DND-41 (cell line): ENCODE measurements around the gene RPS19.

Experiments used
- ATAC-seq: fragments of 200-7000 bp; cut with Tn5 transposase; 3 replicates; pipeline ENCODE4 v1.9.1; 2021; ENCODE audit warnings: low read depth; ENCODE audit not compliant: insufficient read depth
- DNase-seq: peaks from one replicate; pipeline ENCODE4 v3.0.0-alpha.2; 2020
- H2AFZ ChIP-seq: 2 replicates; pipeline ENCODE4 v1.6.0; 2012; ENCODE audit warnings: low read depth, low read length
- H3K27ac ChIP-seq: 2 replicates; pipeline ENCODE4 v1.5.1; 2012; ENCODE audit warnings: low read length, inconsistent platforms
- H3K27me3 ChIP-seq: fragments of 200-600 bp; sonication (generic); 2 replicates; pipeline ENCODE4 v1.6.0; 2012; ENCODE audit warnings: low read length, mild to moderate bottlenecking, inconsistent platforms; ENCODE audit not compliant: insufficient read depth, poor library complexity
- H3K36me3 ChIP-seq: 2 replicates; pipeline ENCODE4 v1.5.1; 2012; ENCODE audit warnings: low read length, inconsistent platforms; ENCODE audit not compliant: insufficient read depth
- H3K4me1 ChIP-seq: 2 replicates; pipeline ENCODE4 v1.5.1; 2012; ENCODE audit warnings: mild to moderate bottlenecking, low read length; ENCODE audit not compliant: insufficient read depth
- H3K4me2 ChIP-seq: 2 replicates; pipeline ENCODE4 v1.6.0; 2012; ENCODE audit warnings: mild to moderate bottlenecking, moderate library complexity, low read length, inconsistent platforms; ENCODE audit not compliant: insufficient read depth
- H3K4me3 ChIP-seq, 2 experiments: fragments of 200-600 bp in 1 of 2; shearing (Covaris generic) in 1 of 2; 2 replicates each; pipeline ENCODE4 v1.5.1; 2012 to 2016; ENCODE audit warnings: inconsistent platforms in 2 of 2, low read length in 2 of 2, mild to moderate bottlenecking in 2 of 2, low read depth in 1 of 2, moderate library complexity in 1 of 2
- H3K79me2 ChIP-seq: 2 replicates; pipeline ENCODE4 v1.6.0; 2012; ENCODE audit warnings: low read length, inconsistent platforms; ENCODE audit not compliant: insufficient read depth
- H3K9ac ChIP-seq: 2 replicates; pipeline ENCODE4 v1.6.0; 2012; ENCODE audit warnings: low read depth, mild to moderate bottlenecking, inconsistent platforms, low read length, moderate library complexity
- H3K9me3 ChIP-seq: 2 replicates; pipeline ENCODE4 v1.5.1; 2012; ENCODE audit warnings: low read length, moderate library complexity, mild to moderate bottlenecking, inconsistent platforms; ENCODE audit not compliant: insufficient read depth, severe bottlenecking
- H4K20me1 ChIP-seq: 2 replicates; pipeline ENCODE4 v1.6.0; 2012; ENCODE audit warnings: low read length; ENCODE audit not compliant: insufficient read depth
- EZH2 ChIP-seq: IDR thresholded peaks from 3 replicates; pipeline ENCODE4 v1.6.1; 2012; ENCODE audit warnings: borderline replicate concordance, low read depth, mild to moderate bottlenecking, moderate library complexity, low read length, inconsistent platforms; ENCODE audit not compliant: severe bottlenecking
- TF ChIP-seq, protein P1 (sequence below): IDR thresholded peaks from 2 replicates; pipeline ENCODE4 v1.5.1; 2012; ENCODE audit warnings: borderline replicate concordance, low read length, moderate library complexity, mild to moderate bottlenecking; ENCODE audit not compliant: poor library complexity, severe bottlenecking; ENCODE audit errors: extremely low read depth

The RPS19 gene

DNA sequence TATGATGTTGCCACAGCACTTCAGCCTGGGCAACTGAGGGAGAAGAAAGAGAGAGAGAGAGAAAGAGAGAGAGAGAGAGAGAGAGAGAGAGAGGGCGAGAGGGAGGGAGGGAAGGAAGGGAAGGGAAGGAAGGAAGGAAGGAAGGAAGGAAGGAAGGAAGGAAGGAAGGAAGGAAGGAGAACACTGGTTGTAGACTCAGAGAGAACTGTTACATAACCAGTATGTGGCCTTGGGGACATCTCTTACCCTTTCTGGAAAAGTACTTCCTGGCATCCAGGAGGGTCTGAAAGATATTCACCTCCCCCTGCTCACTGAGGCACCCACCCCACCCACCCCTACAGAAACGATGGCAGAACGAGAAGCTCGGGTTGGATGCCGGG, 20.3 kb downstream of the RPS19 start:
- peak overlapping the region; percentile 96 for H3K4me2 ChIP-seq
- TF ChIP-seq, protein P1, sequence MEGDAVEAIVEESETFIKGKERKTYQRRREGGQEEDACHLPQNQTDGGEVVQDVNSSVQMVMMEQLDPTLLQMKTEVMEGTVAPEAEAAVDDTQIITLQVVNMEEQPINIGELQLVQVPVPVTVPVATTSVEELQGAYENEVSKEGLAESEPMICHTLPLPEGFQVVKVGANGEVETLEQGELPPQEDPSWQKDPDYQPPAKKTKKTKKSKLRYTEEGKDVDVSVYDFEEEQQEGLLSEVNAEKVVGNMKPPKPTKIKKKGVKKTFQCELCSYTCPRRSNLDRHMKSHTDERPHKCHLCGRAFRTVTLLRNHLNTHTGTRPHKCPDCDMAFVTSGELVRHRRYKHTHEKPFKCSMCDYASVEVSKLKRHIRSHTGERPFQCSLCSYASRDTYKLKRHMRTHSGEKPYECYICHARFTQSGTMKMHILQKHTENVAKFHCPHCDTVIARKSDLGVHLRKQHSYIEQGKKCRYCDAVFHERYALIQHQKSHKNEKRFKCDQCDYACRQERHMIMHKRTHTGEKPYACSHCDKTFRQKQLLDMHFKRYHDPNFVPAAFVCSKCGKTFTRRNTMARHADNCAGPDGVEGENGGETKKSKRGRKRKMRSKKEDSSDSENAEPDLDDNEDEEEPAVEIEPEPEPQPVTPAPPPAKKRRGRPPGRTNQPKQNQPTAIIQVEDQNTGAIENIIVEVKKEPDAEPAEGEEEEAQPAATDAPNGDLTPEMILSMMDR = no peak
- no peak for TF ChIP-seq EZH2
- peaks cover 15% of the 10 kb centered on the region for H4K20me1 ChIP-seq
- H2AFZ ChIP-seq = no peak overlapping the region
- no peak for ATAC-seq
- H3K9me3 ChIP-seq = no peaks in the 10 kb centered on the region
- peak overlapping the region; percentile 83; the same call in 1 of the 2 replicates for H3K9ac ChIP-seq
- peaks cover 59% of the 10 kb centered on the region for H3K36me3 ChIP-seq
- H3K4me1 ChIP-seq = peaks cover 81% of the 10 kb centered on the region
- DNase-seq = no peak
- H3K27ac ChIP-seq = peak overlapping the region; percentile 98; the same call in 1 of the 2 replicates
- H3K79me2 ChIP-seq = peaks cover 65% of the 10 kb centered on the region
- H3K4me3 ChIP-seq = no peak overlapping the region
- H3K27me3 ChIP-seq = no peaks in the 10 kb centered on the region

GRCh38 chr19:41882568-41883462, 22.8 kb downstream of the RPS19 start, which contains the start of gene ARHGEF1:
Gene ARHGEF1, plus strand, starts transcription at chr19:41883184. Its CDS starts 4,899 bp downstream, at chr19:41888083.
- Histone ChIP-seq H3K9ac (peak within 1 kb of the TSS; percentile 88), H4K20me1 (peaks cover 34% of the 10 kb centered on the region), H3K4me2 (peak within 1 kb of the TSS; percentile 91), H3K4me1 (peaks cover 81% of the 10 kb centered on the region), H3K4me3 (peak within 1 kb of the TSS; percentile 52 to 80), H3K79me2 (peaks cover 80% of the 10 kb centered on the region), H3K27ac (peak within 1 kb of the TSS; percentile 95), H3K27me3 (no peaks in the 10 kb centered on the region), H2AFZ (peak within 1 kb of the TSS; percentile 40), H3K9me3 (no peaks in the 10 kb centered on the region), H3K36me3 (peaks cover 65% of the 10 kb centered on the region)
- no peak for TF ChIP-seq EZH2
- TF ChIP-seq, protein P1 = no peak
- ATAC-seq (peak; percentile 15), DNase-seq (peak; percentile 77)

DNA sequence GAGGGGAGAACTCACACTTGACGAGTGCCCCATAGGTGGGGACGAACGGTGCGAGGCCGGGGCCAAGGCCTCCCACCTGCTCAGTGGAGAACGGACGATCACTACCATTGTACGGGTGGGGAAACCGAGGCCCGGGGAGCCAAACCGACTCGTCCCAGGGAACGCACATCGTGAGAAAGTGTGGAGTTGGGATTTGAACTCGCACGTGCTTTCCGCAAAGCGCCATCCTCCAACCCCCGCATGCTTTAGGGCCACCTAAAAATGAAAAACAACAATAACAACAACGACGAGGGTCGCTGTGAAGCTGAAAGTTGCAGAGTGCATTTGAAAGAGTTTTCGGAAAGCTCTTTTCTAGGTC, 23.4 kb downstream of the RPS19 start:
- Histone ChIP-seq H3K9me3 (no peaks in the 10 kb centered on the region), H4K20me1 (peaks cover 40% of the 10 kb centered on the region), H3K27me3 (no peaks in the 10 kb centered on the region), H3K4me3 (peak overlapping the region; percentile 52 to 80), H3K9ac (peak overlapping the region; percentile 88), H3K79me2 (peaks cover 80% of the 10 kb centered on the region), H2AFZ (0 out of 2 replicates have a peak overlapping the region, but pooled peaks have one; percentile 27), H3K36me3 (peaks cover 65% of the 10 kb centered on the region), H3K4me1 (peaks cover 81% of the 10 kb centered on the region), H3K4me2 (peak overlapping the region; percentile 91), H3K27ac (peak overlapping the region; percentile 95)
- DNase-seq (no peak), ATAC-seq (no peak)
- TF ChIP-seq EZH2 = no peak
- TF ChIP-seq, protein P1 = no peak
